A673 (cell line): ENCODE data around the gene KDM3B. TPM values are rescaled to one million over a fixed set of nuclear protein-coding genes. Genes with fewer than 3 reads are reported as not detected.

ENCODE experiments used
- BruUV-seq: library from RNA; stranded (reverse); fragments of 400-500 nt; replicated peaks from 2 replicates; lab custom pipeline; 2021; lab: Mats Ljungman, UMichigan
- CTCF ChIA-PET: fragments of 300-600 bp; sonication (Branson Sonifier 250); formaldehyde crosslinking; loops from one replicate; lab custom pipeline; 2022; ENCODE audit warnings: antibody characterized with exemption; lab: Charles Lee
- POLR2A ChIA-PET: fragments of 300-600 bp; sonication (Branson Sonifier 250); formaldehyde crosslinking; loops from one replicate; lab custom pipeline; 2022; ENCODE audit warnings: antibody characterized with exemption; ENCODE audit not compliant: low non-redundant PET; lab: Charles Lee
- DNase-seq: peaks from one replicate; pipeline ENCODE4 v3.0.0-alpha.2; 2015; ENCODE audit warnings: low spot score
- H3K27ac ChIP-seq: fragments of 200-600 bp; sonication (generic); 2 replicates; pipeline ENCODE4 v1.5.1; 2016; ENCODE audit warnings: mixed run types, low read depth, mild to moderate bottlenecking, mixed read lengths, antibody characterized with exemption, low read length; ENCODE audit not compliant: poor library complexity, severe bottlenecking
- H3K27me3 ChIP-seq: fragments of 200-600 bp; sonication (generic); replicated peaks from 2 replicates; pipeline ENCODE4 v1.6.1; 2017; ENCODE audit warnings: mixed run types, low read depth, mild to moderate bottlenecking, mixed read lengths, antibody characterized with exemption, low read length; ENCODE audit not compliant: insufficient read depth, poor library complexity
- H3K36me3 ChIP-seq: fragments of 200-600 bp; sonication (generic); 2 replicates; pipeline ENCODE4 v1.6.1; 2016; ENCODE audit warnings: mixed run types, mild to moderate bottlenecking, mixed read lengths, antibody characterized with exemption, low read length; ENCODE audit not compliant: insufficient read depth, poor library complexity, severe bottlenecking
- H3K4me1 ChIP-seq: fragments of 200-600 bp; sonication (generic); 2 replicates; pipeline ENCODE4 v1.6.1; 2017; ENCODE audit warnings: mixed run types, mild to moderate bottlenecking, mixed read lengths, antibody characterized with exemption, low read length; ENCODE audit not compliant: insufficient read depth, poor library complexity, severe bottlenecking
- H3K4me3 ChIP-seq: fragments of 200-600 bp; sonication (generic); 2 replicates; pipeline ENCODE4 v1.5.1; 2016; ENCODE audit warnings: low read depth, mixed run types, mild to moderate bottlenecking, mixed read lengths, low read length; ENCODE audit not compliant: poor library complexity, severe bottlenecking
- H3K9me3 ChIP-seq: fragments of 200-600 bp; sonication (generic); 2 replicates; pipeline ENCODE4 v1.6.1; 2016; ENCODE audit warnings: mixed run types, low read depth, mild to moderate bottlenecking, mixed read lengths, antibody characterized with exemption, low read length; ENCODE audit not compliant: poor library complexity, severe bottlenecking
- CTCF ChIP-seq: fragments of 300-800, 200-600 bp; sonication (generic); conservative IDR thresholded peaks from 2 replicates; pipeline ENCODE4 v1.5.1; 2017; ENCODE audit warnings: low read depth, mild to moderate bottlenecking, antibody characterized with exemption, low read length, moderate library complexity, mixed read lengths
- EZH2 ChIP-seq: fragments of 200-600 bp; sonication (generic); IDR thresholded peaks from 2 replicates; pipeline ENCODE4 v1.6.1; 2017; ENCODE audit warnings: borderline replicate concordance, low read depth, mild to moderate bottlenecking, mixed read lengths, antibody characterized with exemption, low read length; ENCODE audit not compliant: poor library complexity, severe bottlenecking
- intact Hi-C: fragments of 100-400 bp; cut with micrococcal nuclease; formaldehyde crosslinking; loops from one replicate; pipeline ENCODE4 v1.10.0; 2022; ENCODE audit not compliant: unreplicated experiment
- total RNA-seq: library from RNA; stranded (reverse); gene quantifications from 2 replicates; pipeline ENCODE4 v1.2.3, GENCODE V29; 2021

KDM3B gene
- total RNA-seq, 1 experiment from 2014 or later, result 62.1 TPM

- intact Hi-C loops, result no loop called here
- ChIA-PET CTCF (interaction anchor here (0.6 kb wide), 1 partner anchor 25 kb away, joined by 3 read pairs; no protein-coding TSS in a partner anchor), POLR2A (interaction anchor here (0.7 kb wide), 2 partner anchors 43 to 349 kb away, joined by 3 read pairs; no protein-coding TSS in a partner anchor)
- H3K9me3 ChIP-seq, result peaks cover 7% of the 10 kb centered on the region
- H3K36me3 ChIP-seq, result no peaks in the 10 kb centered on the region
- peak overlapping the region; percentile 73 for H3K4me3 ChIP-seq
- TF ChIP-seq CTCF (no peak), EZH2 (no peak)
- H3K4me1 ChIP-seq, result peaks cover 14% of the 10 kb centered on the region
- peak overlapping the region; percentile 89 for H3K27ac ChIP-seq
- no TSS peak for BruUV-seq
- no peak for DNase-seq
- H3K27me3 ChIP-seq, result no peaks in the 10 kb centered on the region
These were observed 1.9 kb downstream of the KDM3B start for GRCh38 chr5:138354387-138354786.

DNA sequence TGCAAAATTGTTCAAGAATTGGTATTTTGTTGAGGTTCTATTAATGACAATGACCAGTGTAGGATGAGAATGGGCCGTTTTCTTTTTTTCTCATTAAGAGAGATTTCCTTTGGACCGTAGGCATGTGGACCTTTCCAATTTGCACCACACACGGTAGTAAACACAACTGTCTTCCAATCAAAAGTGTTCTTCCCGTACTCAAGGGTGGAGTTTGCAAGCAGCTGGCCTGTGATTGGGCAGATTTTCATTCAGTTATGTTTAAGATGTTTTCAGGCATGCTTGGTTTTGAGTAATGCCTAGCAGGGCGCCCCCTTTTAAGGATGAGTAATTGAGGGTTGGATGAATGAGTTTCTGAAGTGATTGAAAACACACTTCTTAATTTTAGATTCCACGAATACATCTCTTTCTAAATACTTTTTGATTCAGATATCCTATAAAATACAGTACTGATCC is 2.5 kb downstream of the KDM3B start:
- Histone ChIP-seq H3K36me3 (no peaks in the 10 kb centered on the region), H3K9me3 (peaks cover 7% of the 10 kb centered on the region), H3K27me3 (no peaks in the 10 kb centered on the region), H3K4me3 (peak overlapping the region; percentile 73), H3K4me1 (peaks cover 14% of the 10 kb centered on the region), H3K27ac (no peak overlapping the region)
- peak; percentile 87 for DNase-seq
- CTCF ChIA-PET, result no interaction called here
- no TSS peak for BruUV-seq
- POLR2A ChIA-PET, result no interaction called here
- TF ChIP-seq CTCF (peak; percentile 34; the same call in 1 of the 2 replicates), EZH2 (no peak)
- intact Hi-C loops, result no loop called here

- ChIA-PET POLR2A (no interaction called here), CTCF (no interaction called here)
- TF ChIP-seq CTCF (no peak), EZH2 (no peak)
These were observed 7.1 kb downstream of the KDM3B start for GRCh38 chr5:138359621-138360020.

More at GRCh38 chr5:138359621-138360020, 7.1 kb downstream of the KDM3B start:
- Histone ChIP-seq H3K36me3 (no peaks in the 10 kb centered on the region), H3K4me3 (no peak overlapping the region), H3K27me3 (no peaks in the 10 kb centered on the region), H3K9me3 (no peaks in the 10 kb centered on the region), H3K4me1 (peaks cover 6% of the 10 kb centered on the region), H3K27ac (no peak overlapping the region)
- no peak for DNase-seq
- no TSS peak for BruUV-seq
- intact Hi-C loops, result no loop called here
